Neural progenitor cell (in vitro differentiated cells): ENCODE results near the gene METTL8. TPM values are rescaled to one million over a fixed set of nuclear protein-coding genes. Genes with fewer than 3 reads are reported as not detected.

Experiments
- DNase-seq: peaks from one replicate; pipeline ENCODE4 v3.0.0-alpha.2; 2016; ENCODE audit warnings: low spot score
- H2AFZ ChIP-seq: fragments of 200-600 bp; sonication (generic); replicated peaks from 2 replicates; pipeline ENCODE4 v1.6.1; 2016; ENCODE audit warnings: antibody characterized with exemption
- H3F3A ChIP-seq: fragments of 200-600 bp; sonication (generic); 2 replicates; pipeline ENCODE4 v1.6.1; 2016; ENCODE audit warnings: antibody characterized with exemption, low read depth
- H3K27ac ChIP-seq: fragments of 200-600 bp; sonication (generic); 2 replicates; pipeline ENCODE4 v1.5.1; 2016; ENCODE audit warnings: mild to moderate bottlenecking
- H3K27me3 ChIP-seq: fragments of 200-600 bp; sonication (generic); 2 replicates; pipeline ENCODE4 v1.6.1; 2016; ENCODE audit warnings: mild to moderate bottlenecking, moderate library complexity
- H3K36me3 ChIP-seq: fragments of 200-600 bp; sonication (generic); 2 replicates; pipeline ENCODE4 v1.5.1; 2016
- H3K4me1 ChIP-seq: fragments of 200-600 bp; sonication (generic); 2 replicates; pipeline ENCODE4 v1.6.1; 2016; ENCODE audit warnings: mixed run types
- H3K4me2 ChIP-seq: fragments of 200-600 bp; sonication (generic); 2 replicates; pipeline ENCODE4 v1.6.1; 2016
- H3K4me3 ChIP-seq: fragments of 200-600 bp; sonication (generic); 2 replicates; pipeline ENCODE4 v1.5.1; 2016
- H3K79me2 ChIP-seq: fragments of 200-600 bp; sonication (generic); 2 replicates; pipeline ENCODE4 v1.6.1; 2016; ENCODE audit warnings: low read depth
- H3K9ac ChIP-seq: fragments of 200-600 bp; sonication (generic); 2 replicates; pipeline ENCODE4 v1.6.1; 2016
- H3K9me3 ChIP-seq: fragments of 200-600 bp; sonication (generic); 2 replicates; pipeline ENCODE4 v1.5.1; 2016; ENCODE audit warnings: low read depth
- H4K20me1 ChIP-seq: fragments of 200-600 bp; sonication (generic); 2 replicates; pipeline ENCODE4 v1.6.1; 2016; ENCODE audit warnings: low read depth
- H3K27ac Mint-ChIP-seq: 3 replicates; pipeline ENCODE4 v1.8.0; 2021; ENCODE audit warnings: mixed read lengths
- H3K27me3 Mint-ChIP-seq: 2 replicates; pipeline ENCODE4 v1.8.0; 2022; ENCODE audit warnings: low read depth, mild to moderate bottlenecking, inconsistent platforms, moderate library complexity, mixed read lengths; ENCODE audit not compliant: insufficient read depth
- H3K36me3 Mint-ChIP-seq: 3 replicates; pipeline ENCODE4 v1.8.0; 2021; ENCODE audit warnings: mixed read lengths
- H3K4me1 Mint-ChIP-seq: 3 replicates; pipeline ENCODE4 v1.8.0; 2021; ENCODE audit warnings: mixed read lengths
- H3K4me3 Mint-ChIP-seq: 3 replicates; pipeline ENCODE4 v1.8.0; 2021; ENCODE audit warnings: mild to moderate bottlenecking, moderate library complexity, mixed read lengths
- H3K9me3 Mint-ChIP-seq: 3 replicates; pipeline ENCODE4 v1.8.0; 2020; ENCODE audit warnings: mixed read lengths
- CTCF ChIP-seq: fragments of 200-600 bp; sonication (generic); IDR thresholded peaks from 2 replicates; pipeline ENCODE4 v1.5.1; 2017; ENCODE audit warnings: antibody characterized with exemption, mild to moderate bottlenecking
- EZH2 ChIP-seq: fragments of 200-600 bp; sonication (generic); IDR thresholded peaks from 2 replicates; pipeline ENCODE4 v1.6.1; 2017; ENCODE audit warnings: antibody characterized with exemption, mild to moderate bottlenecking, moderate library complexity
- EZH2phosphoT487 ChIP-seq: fragments of 200-600 bp; sonication (generic); IDR thresholded peaks from 2 replicates; pipeline ENCODE4 v1.6.1; 2017; ENCODE audit warnings: antibody characterized with exemption
- total RNA-seq: library from RNA; depleted of rRNA; stranded (reverse); fragments of >200 nt; gene quantifications from 2 replicates; pipeline ENCODE4 v1.2.3, GENCODE V29; 2015; ENCODE audit warnings: low replicate concordance

Gene METTL8
- total RNA-seq, 1 donor from 2014 or later = 29.2 TPM

DNA sequence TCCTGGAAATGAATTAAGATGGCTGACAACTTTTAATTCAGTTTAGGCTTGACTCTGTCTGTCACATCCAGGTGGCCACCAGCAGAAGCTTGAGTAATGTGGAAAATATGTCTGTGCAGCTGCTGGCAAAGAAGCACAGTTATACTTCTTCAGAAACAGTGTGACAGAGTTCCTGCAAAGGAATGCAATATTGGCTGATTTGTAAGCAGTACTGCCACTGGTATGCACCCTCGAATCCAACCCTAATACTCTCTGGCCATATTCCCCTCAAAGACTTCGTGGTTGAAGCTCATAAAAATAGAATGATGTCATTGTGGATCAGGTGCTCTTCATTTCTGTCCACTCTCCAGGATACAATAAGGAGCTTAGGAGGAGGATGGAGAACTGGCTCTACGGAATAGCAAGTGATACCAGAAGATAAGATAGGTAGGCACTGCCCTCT is 86.2 kb downstream of the METTL8 start:
- no peak for TF ChIP-seq CTCF
- TF ChIP-seq EZH2 = no peak
- no peak for TF ChIP-seq EZH2phosphoT487
- Mint-ChIP-seq H3K36me3 (no peaks in the 10 kb centered on the region), H3K27ac (no peak overlapping the region), H3K9me3 (peaks cover 5% of the 10 kb centered on the region), H3K4me3 (no peak overlapping the region), H3K4me1 (peaks cover 2% of the 10 kb centered on the region), H3K27me3 (no peaks in the 10 kb centered on the region)
- Histone ChIP-seq H3K9me3 (no peaks in the 10 kb centered on the region), H3K36me3 (no peaks in the 10 kb centered on the region), H3K79me2 (no peaks in the 10 kb centered on the region), H3K4me1 (peaks cover 10% of the 10 kb centered on the region), H4K20me1 (no peaks in the 10 kb centered on the region), H3K27me3 (no peaks in the 10 kb centered on the region), H3K4me2 (no peak overlapping the region), H3F3A (peaks cover 7% of the 10 kb centered on the region), H3K4me3 (no peak overlapping the region), H3K9ac (no peak overlapping the region), H2AFZ (no peak overlapping the region), H3K27ac (no peak overlapping the region)
- no peak for DNase-seq

- H3K9me3 Mint-ChIP-seq = peaks cover 3% of the 10 kb centered on the region
- H3K27me3 Mint-ChIP-seq = no peaks in the 10 kb centered on the region
Measured at GRCh38 chr2:171346723-171347557, 86.8 kb downstream of the METTL8 start.

DNA sequence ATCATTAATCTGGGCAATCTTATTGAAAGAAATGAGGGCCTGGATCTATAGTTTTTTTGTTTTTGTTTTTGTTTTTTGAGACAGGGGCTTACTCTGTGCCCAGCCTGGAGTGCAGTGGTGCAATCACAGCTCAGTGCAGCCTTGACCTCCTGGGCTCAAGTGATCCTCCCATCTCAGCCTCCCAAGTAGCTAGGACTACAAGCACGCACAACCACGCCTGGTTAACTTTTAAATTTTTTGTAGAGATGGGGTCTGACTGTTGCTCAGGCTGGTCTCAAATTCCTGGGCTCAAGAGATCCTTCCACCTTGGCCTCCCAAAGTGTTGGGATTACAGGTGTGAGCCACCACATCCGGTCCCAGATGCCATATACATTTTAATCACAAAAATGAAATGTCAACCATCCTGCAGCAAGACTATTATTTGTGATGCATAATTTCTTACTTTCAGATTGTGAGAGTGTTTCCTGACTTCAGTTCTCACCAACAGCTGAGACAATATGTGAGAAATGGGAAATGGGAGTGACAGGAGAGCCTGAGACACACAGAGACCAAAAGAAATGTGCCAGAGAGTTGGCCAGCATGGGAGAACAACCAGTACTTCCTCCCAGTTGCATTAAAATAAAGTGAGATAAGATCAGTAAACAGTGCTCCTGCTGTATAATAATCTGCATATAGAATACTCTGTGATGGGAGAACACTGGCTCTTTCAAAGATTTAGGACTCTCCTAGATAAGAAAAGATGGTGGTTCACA is 87.6 kb downstream of the METTL8 start:
- Histone ChIP-seq H3K27ac (no peak overlapping the region), H3K9ac (no peak overlapping the region), H3K27me3 (no peaks in the 10 kb centered on the region), H3K36me3 (no peaks in the 10 kb centered on the region), H3K79me2 (no peaks in the 10 kb centered on the region), H3F3A (peaks cover 7% of the 10 kb centered on the region), H3K4me2 (no peak overlapping the region), H3K4me1 (peaks cover 10% of the 10 kb centered on the region), H3K9me3 (no peaks in the 10 kb centered on the region), H4K20me1 (no peaks in the 10 kb centered on the region), H2AFZ (no peak overlapping the region), H3K4me3 (no peak overlapping the region)
- Mint-ChIP-seq H3K9me3 (no peaks in the 10 kb centered on the region), H3K27me3 (no peaks in the 10 kb centered on the region), H3K4me3 (no peak overlapping the region), H3K36me3 (no peaks in the 10 kb centered on the region), H3K27ac (no peak overlapping the region), H3K4me1 (peaks cover 2% of the 10 kb centered on the region)
- TF ChIP-seq EZH2 (no peak), CTCF (no peak), EZH2phosphoT487 (no peak)
- DNase-seq = no peak

More at GRCh38 chr2:171346723-171347557, 86.8 kb downstream of the METTL8 start:
- Mint-ChIP-seq H3K27ac (no peak overlapping the region), H3K36me3 (no peaks in the 10 kb centered on the region), H3K4me3 (no peak overlapping the region), H3K4me1 (peaks cover 2% of the 10 kb centered on the region)
- Histone ChIP-seq H2AFZ (no peak overlapping the region), H3K9ac (no peak overlapping the region), H3K27me3 (no peaks in the 10 kb centered on the region), H3K4me1 (peaks cover 10% of the 10 kb centered on the region), H3K27ac (no peak overlapping the region), H3K9me3 (no peaks in the 10 kb centered on the region), H3K4me2 (no peak overlapping the region), H3F3A (peaks cover 7% of the 10 kb centered on the region), H4K20me1 (no peaks in the 10 kb centered on the region), H3K36me3 (no peaks in the 10 kb centered on the region), H3K4me3 (no peak overlapping the region), H3K79me2 (no peaks in the 10 kb centered on the region)
- no peak for TF ChIP-seq EZH2
- DNase-seq = no peak
